ENCODE measurements around the gene EHHADH. TPM values are rescaled to one million over a fixed set of nuclear protein-coding genes. Genes with fewer than 3 reads are reported as not detected.

Gene EHHADH
- total RNA-seq, 2 experiments from 2014 or later, result 4.0 to 5.0 TPM

DNA sequence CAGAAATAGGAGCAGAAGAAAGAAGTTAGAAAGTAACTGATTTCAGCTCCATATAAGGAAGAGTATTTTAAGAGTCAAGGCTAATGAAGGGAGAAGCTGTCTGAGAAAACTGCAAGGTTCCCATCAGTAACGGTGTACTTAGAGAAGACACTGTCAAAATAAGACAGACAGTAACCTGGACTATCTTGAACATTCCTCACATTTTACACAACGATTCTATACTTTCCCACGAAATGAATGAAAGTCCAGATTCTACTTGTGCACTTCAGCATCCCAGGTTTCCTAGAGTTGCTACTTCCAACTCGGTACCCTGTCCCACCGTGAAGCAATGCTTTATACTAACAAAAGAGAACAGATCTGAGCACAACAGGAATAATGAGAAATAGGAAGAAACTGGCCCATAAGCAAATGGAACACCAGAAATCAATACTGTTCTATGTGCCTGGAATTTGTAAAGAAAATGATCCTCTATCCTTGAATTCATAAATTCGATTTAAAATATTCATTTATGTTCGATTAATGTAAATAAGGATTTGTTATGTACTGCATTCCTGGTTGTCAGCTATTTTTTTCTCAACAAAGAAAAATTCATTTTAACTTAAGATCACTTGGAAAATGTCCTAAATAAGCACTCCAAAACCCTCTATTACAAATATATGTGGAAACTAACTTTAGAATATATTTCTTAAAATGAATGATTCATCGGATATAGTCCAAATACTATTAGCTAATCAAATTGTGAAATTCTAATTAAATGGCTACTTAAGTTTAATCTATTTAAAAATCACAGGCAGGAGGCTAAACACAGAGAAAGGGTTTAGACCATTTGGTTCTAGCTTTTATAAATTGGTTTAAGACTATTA, 102.5 kb downstream of the EHHADH start:
- Mint-ChIP-seq H3K4me3 (no peak overlapping the region), H3K4me1 (ENCODE audit: low read depth) (peaks cover 2% of the 10 kb centered on the region), H3K27ac (no peak overlapping the region), H3K27me3 (peaks cover 26% of the 10 kb centered on the region), H3K9me3 (no peaks in the 10 kb centered on the region), H3K36me3 (ENCODE audit: low read depth) (no peaks in the 10 kb centered on the region)
- DNase-seq (no peak), ATAC-seq (no peak)
- POLR2A ChIA-PET, result no interaction called here
- intact Hi-C loops (cut with micrococcal nuclease), result no loop called here
- TF ChIP-seq CTCF (IDR thresholded peaks at IDR 0.05), result no peak
- CTCF ChIA-PET, result interaction anchor here (1.4 kb wide), 1 partner anchor 25 kb away, joined by 3 read pairs; no protein-coding TSS in a partner anchor

GRCh38 chr3:185150561-185150960, 103.3 kb downstream of the EHHADH start:
- no peak for TF ChIP-seq CTCF (IDR thresholded peaks at IDR 0.05)
- H3K9me3 Mint-ChIP-seq, result no peaks in the 10 kb centered on the region
- H3K27me3 Mint-ChIP-seq, result peaks cover 28% of the 10 kb centered on the region
- peaks cover 2% of the 10 kb centered on the region for H3K4me1 Mint-ChIP-seq (ENCODE audit: low read depth)
- H3K4me3 Mint-ChIP-seq, result no peak overlapping the region
- POLR2A ChIA-PET, result no interaction called here
- DNase-seq, result no peak
- no peak for ATAC-seq
- H3K27ac Mint-ChIP-seq, result no peak overlapping the region
- intact Hi-C loops (cut with micrococcal nuclease), result no loop called here
- no peaks in the 10 kb centered on the region for H3K36me3 Mint-ChIP-seq (ENCODE audit: low read depth)
- CTCF ChIA-PET, result no interaction called here

- DNase-seq (no peak), ATAC-seq (no peak)
- ChIA-PET CTCF (no interaction called here), POLR2A (interaction anchor here (0.6 kb wide), 1 partner anchor 208 kb away, joined by 3 read pairs; no protein-coding TSS in a partner anchor)
- H3K27me3 Mint-ChIP-seq, result peaks cover 28% of the 10 kb centered on the region
- TF ChIP-seq CTCF (IDR thresholded peaks at IDR 0.05), result no peak
- no peak overlapping the region for H3K4me3 Mint-ChIP-seq
- H3K9me3 Mint-ChIP-seq, result no peaks in the 10 kb centered on the region
- peaks cover 2% of the 10 kb centered on the region for H3K4me1 Mint-ChIP-seq (ENCODE audit: low read depth)
- no peaks in the 10 kb centered on the region for H3K36me3 Mint-ChIP-seq (ENCODE audit: low read depth)
- intact Hi-C loops (cut with micrococcal nuclease), result no loop called here
- no peak overlapping the region for H3K27ac Mint-ChIP-seq
Measured at GRCh38 chr3:185149591-185149990, 104.3 kb downstream of the EHHADH start.

DNA sequence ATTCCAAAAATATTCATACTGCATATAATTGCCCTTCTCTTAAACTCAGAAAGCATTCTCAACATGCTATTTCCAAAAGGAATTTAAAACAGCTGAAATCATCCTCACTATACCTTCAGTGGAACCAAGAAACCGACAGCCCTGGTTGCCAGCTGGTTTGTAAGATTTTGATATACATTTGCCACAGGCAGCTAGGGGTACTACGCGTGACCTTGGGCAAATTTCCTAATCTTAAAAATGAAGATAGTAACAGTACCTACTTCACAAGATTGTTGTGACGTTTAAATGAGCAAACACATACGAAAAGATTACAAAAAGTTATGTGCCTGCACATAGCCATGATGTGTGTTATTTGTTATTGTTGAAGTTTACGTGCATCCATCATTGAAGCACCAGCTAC, 108.3 kb downstream of the EHHADH start:
- ATAC-seq (no peak), DNase-seq (no peak)
- no peak overlapping the region for H3K4me3 Mint-ChIP-seq
- H3K27me3 Mint-ChIP-seq, result peaks cover 16% of the 10 kb centered on the region
- TF ChIP-seq CTCF (IDR thresholded peaks at IDR 0.05), result no peak
- intact Hi-C loops (cut with micrococcal nuclease), result no loop called here
- no peaks in the 10 kb centered on the region for H3K9me3 Mint-ChIP-seq
- H3K27ac Mint-ChIP-seq, result no peak overlapping the region
- POLR2A ChIA-PET, result no interaction called here
- H3K36me3 Mint-ChIP-seq (ENCODE audit: low read depth), result no peaks in the 10 kb centered on the region
- CTCF ChIA-PET, result interaction anchor here (0.9 kb wide), 1 partner anchor 70 kb away, joined by 4 read pairs; no protein-coding TSS in a partner anchor
- H3K4me1 Mint-ChIP-seq (ENCODE audit: low read depth), result no peaks in the 10 kb centered on the region

- H3K9me3 Mint-ChIP-seq, result no peaks in the 10 kb centered on the region
- ATAC-seq (no peak), DNase-seq (no peak)
- peaks cover 12% of the 10 kb centered on the region for H3K27me3 Mint-ChIP-seq
- no peaks in the 10 kb centered on the region for H3K4me1 Mint-ChIP-seq (ENCODE audit: low read depth)
- TF ChIP-seq CTCF (IDR thresholded peaks at IDR 0.05), result no peak
- ChIA-PET CTCF (no interaction called here), POLR2A (no interaction called here)
- H3K36me3 Mint-ChIP-seq (ENCODE audit: low read depth), result no peaks in the 10 kb centered on the region
- intact Hi-C loops (cut with micrococcal nuclease), result no loop called here
- no peak overlapping the region for H3K27ac Mint-ChIP-seq
- no peak overlapping the region for H3K4me3 Mint-ChIP-seq
Measured at GRCh38 chr3:185144784-185145183, 109.1 kb downstream of the EHHADH start.
